SKM-1 (cell line): ENCODE measurements around the gene RFC5.

ENCODE experiments used
- DNase-seq: peaks from one replicate; lab custom pipeline; 2025; ENCODE audit not compliant: unreplicated experiment; lab: John Stamatoyannopoulos, UW

Gene RFC5

DNA sequence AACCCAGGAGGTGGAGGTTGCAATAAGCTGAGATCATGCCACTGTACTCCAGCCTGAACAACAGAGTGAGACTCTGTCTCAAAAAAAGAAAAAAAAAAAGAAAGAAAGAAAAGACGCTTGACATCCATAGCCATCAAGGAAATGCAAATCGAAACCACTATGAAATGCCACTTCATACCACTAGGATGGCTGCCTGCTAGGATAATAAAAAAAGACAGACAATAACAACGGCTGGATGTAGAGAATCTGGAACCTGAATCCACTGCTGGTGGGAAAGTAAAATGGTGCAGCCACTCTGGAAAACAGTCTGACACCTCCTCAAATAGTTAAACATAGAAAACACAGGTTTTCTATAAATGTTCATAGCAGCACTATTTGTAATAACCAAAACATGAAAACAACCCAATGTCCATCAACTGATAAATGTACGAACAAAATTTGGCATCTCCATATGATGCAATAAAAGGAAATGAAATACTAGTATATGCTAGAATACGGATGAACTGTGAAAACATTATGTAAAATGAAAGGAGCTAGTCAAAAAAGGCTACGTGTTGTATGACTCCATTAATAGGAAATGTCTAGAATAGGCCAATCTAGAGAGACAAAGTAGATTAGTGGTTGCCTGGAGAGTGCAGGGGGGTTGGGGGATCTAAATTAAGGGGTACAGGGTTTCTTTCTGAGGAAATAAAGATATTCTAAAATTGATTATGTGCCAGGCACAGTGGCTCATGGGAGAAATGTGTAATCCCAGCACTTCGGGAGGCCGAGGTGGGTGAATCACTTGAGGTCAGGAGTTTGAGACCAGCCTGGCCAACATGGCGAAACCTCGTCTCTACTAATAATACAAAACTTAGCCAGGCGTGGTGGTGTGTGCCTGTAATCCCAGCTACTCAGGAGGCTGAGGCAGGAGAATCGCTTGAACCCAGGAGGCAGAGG lies 34.7 kb downstream of the RFC5 start:
- no peak for DNase-seq

DNA sequence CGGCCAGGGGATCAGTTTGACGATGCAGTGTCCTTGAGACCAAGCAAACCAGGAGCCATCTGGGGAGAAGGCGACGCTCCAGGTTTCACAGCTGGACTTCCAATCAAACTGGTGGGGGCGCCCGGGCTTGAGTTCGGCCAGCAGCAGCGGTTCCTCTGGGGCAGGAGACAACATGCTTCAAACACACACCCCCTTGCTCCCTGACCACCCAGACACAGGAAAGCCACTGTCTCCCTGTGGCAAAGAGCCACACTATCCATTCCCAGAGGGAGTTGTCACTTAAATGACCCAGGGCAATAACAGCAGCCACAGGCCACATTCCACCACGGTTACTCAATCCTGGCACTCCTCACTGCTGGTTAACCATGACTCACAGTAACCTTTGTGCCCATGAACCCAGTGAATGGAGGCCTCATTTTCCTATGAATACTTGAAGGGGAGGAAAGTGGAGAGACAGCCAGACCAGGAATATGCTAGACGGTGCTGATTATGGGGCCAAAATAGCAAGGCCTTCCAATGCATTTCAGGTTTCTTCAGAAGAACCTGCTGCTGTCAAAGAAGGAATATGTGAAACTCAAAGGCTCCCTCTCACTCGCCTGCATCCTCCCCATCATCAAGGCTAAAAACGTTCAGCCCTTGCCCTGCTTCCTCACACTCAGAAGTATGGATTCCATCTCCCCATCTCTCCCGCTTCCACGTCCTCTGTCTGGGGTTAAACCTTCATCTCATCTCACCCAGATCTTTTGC lies 36.0 kb downstream of the RFC5 start:
- DNase-seq, result no peak

DNA sequence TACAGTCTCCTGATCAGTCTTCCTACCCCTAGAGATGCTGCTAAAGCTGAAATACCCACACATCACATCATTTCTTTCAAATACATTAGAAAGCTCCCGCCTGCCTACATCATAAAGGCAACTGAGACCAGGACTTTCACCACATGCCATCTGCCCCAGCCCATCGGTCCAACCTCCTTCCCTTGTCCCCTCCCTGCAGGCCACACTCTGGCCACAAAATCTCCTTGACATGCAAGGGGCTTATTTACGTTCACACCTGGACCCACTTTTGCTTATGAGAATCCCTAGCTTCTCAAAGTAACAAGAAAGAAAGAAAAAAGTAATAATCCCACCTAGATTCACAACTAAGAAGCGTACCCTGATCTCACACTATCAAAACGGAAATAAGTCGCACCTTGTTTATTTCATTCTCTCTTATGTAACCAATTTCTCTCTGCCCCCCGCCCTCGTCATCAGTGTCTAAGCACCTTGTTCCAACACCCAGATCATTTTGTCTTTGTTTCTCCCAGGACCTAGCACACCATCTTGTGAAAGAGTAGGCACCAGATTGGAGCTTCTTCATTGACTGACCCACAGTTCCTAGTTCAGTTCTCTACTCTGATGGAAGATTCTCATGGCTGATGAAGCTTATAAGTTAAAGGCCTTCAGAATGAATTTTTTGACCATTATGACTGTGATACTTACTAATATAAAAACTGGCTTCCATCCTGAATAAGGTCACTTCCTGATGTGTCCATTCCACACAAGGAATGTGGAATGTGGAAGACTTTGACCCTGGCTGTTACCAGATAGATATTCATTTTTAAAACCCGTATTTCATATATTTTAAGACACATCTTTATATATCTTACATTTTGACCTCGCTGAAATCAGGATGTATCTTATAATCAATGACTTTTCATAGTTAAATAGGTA lies 36.8 kb downstream of the RFC5 start:
- DNase-seq, result no peak

DNA sequence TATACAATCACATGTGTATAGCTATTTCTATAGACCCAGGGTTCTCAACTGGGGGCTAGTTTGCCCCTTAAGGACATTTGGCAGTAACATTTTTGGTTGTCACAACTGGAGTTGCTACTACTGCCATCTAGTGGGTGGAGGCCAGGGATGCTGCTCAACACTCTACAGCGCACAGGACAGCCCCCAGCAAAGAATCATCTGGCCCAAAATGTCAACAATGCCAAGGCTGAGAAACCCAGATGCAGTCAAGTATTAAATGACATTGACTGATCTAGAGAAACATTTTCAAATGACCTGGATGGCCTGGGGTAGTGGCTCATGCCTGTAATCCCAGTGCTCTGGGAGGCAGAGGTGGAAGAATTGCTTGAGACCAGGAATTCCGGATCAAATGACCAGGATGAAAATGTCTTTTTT lies 38.6 kb downstream of the RFC5 start:
- no peak for DNase-seq

DNA sequence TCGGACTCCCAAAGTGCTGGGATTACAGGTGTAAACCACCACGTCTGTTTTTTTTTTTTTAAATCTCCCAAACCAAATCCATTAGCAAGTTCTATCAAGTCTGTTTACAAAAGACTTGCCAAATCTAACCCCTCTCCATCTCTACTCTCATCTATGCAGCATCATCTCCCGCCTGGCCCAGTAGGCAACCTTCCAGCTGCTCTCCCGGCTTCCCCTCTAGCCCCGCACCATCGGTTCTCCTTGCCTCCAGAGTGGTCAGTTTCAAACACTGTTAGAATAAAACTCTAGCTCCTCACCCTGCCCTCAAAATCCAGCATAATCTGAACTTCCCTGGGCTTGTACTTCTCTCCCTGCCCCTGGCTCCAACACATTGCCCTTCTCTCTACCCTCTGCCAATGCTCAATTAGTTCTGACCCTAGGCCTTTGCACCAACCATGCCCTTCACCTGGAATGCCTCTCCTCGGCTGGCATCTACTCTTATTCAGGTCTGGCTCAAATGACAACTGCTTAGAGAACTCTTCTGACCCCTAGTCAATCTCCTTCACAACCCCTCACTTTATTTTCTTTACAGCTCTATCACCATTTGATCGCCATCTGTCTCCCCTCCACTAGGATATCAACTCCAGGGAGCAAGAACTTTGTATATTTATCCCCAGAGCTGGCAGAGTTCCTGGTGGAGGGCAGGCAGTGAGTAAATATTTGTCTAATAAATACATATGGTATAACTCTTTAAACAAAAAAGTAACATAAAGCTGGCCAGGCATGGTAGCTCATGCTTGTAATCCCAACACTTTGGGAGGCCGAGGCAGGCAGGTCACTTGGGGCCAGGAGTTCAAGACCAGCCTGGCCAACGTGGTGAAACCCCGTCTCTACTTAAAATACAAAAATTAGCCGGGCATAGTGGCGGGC lies 39.6 kb downstream of the RFC5 start:
- no peak for DNase-seq

DNA sequence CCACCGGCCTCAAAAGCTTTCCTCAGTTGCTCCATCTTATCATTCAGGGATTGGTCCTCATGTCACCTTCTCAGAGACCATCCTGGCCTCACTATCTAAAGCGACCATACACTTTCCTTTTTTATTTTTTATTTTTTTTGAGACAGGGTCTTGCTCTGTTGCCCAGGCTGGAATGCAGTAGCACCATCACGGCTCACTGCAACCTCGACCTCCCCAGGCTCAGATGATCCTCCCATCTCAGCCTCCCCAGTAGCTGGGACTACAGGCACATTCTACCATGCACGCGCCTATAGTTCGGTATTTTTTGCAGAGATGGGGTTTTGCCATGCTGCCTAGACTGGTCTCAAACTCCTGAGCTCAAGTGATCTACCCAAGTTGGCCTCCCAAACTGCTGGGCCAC lies 41.7 kb downstream of the RFC5 start:
- no peak for DNase-seq

DNA sequence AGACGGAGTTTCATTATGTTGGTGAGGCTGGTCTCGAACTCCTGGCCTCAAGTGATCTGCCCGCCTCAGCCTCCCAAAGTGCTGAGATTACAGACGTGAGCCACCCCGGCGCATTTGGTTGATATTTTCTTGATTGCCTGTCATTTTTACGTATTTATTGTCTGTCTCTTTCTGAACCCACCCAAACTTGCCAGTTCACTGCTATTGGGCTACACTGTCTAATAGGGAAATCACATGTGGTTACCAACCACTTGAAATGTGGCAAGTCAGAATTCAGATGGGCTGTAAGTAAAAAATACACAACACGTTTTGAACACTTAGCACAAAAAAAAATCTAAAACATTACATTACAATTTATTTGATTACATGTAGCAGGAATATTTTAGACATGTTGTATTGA lies 42.4 kb downstream of the RFC5 start:
- no peak for DNase-seq

DNA sequence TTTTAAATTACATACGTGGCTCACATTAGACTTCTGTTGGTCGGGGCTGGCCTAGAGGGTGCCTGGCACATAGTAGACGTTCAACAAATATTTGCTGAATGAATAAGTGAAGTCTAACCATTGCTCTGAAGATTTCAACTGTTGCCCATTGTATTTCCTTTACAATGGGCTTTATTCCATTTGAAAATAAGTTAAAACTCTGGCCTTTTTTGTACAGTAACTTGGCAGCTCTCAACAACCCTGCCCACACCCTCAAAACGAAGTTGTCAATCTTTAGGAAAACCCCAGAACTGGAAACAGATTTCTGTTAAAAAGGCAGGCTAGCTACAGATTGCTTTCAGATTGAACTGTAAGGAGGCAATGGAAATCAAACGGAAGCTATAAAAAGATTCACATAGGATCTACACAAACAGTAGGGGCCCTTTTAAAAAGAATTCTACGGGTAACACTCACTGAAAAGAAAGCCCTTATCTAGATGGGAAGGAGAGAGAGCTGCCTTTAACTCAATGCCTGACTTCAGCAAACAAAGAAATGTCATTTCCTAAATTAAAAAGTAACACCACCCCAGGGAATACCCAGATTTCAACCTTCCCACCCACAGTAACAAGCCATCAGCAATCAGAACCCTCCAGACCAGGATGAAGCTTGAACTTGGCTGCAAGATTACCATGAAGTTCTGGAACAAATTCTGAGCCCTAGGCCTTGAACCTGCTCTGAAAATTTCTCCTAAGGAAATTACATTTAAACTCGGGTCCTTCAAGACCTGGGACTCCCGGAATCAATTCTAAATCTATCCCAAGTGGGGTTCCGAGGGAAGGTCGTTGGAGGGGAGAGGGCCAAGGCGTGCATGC lies 43.1 kb downstream of the RFC5 start:
- no peak for DNase-seq

DNA sequence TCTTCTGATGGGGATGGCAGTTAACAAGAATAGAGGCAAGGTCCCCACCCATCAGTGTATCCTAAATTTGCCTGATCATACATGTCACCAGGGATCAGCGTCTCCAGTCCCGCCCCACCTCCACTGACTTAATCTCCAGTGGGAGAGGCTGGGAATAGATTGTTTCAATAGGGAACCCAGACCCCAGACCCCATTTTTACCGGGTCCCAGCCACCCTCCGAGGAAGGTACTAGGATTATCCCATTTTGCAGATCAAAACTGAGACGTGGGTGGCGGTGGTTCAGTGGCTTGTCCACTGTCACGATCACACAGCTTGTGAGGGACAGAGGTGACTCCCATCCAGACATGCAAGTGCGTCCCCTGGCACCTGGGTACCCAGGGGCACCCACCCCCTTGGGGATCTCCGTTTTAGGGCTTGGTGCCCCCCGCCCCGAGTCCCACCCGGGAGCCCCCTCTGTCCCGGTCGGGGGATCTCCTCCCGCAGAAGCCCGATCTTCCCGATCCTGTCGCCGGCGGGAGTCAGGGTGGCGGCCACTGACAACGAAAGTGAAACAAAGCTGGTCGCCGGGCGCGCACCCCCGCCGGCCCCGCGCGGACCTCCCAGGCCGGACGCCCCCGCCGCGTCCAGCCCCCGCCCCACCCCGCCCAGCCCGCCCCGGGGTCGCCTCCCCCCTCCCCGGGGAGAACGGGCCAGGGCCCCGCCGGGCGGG lies 44.0 kb downstream of the RFC5 start:
- no peak for DNase-seq

DNA sequence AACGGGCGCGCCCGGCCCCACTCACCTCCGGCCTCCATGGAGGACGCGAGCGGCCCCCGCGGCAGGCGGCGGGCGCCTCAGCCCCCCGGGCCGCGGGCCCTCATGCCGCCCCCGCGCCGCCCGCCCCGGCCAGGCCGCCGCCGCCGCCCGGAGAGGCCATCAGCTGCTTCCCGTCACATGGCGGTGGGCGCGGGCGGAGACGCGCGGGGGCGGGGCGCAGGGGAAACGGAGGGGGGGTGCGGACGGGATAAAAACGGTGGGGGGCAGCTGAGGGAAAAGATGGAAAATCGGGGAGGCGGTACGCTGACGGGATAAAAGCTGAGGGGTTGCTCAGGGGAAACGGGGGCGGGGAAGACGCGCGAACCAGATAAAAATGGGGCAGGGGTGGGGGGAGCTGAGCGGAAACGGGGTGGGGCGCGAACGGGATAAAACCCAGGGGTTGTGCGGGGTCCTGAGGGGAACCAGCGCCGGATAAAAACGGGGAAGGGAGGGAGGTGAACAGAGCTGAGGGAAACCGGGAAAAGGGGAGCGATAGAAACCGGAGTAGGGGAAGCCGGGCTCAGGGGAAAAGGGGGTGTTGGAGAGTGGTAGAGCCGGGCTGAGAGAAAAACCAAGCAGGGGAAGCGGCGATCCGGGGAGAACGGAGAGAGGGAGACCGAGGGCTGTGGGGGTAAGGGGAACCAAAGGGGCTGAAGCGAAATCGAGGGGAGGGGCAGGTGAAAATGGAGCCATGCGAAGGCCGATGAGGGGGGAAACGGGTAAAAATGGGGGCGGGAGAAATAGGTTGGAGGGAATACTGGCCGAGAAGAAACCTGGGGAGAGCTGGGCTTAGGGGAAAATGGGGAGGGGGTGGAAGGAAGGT lies 44.7 kb downstream of the RFC5 start, which contains the start of gene WSB2:
Gene WSB2, minus strand, starts transcription at position 169 of the 862 bp plus-strand sequence. Its CDS starts 131 bp downstream, at position 38.
- no peak for DNase-seq

DNA sequence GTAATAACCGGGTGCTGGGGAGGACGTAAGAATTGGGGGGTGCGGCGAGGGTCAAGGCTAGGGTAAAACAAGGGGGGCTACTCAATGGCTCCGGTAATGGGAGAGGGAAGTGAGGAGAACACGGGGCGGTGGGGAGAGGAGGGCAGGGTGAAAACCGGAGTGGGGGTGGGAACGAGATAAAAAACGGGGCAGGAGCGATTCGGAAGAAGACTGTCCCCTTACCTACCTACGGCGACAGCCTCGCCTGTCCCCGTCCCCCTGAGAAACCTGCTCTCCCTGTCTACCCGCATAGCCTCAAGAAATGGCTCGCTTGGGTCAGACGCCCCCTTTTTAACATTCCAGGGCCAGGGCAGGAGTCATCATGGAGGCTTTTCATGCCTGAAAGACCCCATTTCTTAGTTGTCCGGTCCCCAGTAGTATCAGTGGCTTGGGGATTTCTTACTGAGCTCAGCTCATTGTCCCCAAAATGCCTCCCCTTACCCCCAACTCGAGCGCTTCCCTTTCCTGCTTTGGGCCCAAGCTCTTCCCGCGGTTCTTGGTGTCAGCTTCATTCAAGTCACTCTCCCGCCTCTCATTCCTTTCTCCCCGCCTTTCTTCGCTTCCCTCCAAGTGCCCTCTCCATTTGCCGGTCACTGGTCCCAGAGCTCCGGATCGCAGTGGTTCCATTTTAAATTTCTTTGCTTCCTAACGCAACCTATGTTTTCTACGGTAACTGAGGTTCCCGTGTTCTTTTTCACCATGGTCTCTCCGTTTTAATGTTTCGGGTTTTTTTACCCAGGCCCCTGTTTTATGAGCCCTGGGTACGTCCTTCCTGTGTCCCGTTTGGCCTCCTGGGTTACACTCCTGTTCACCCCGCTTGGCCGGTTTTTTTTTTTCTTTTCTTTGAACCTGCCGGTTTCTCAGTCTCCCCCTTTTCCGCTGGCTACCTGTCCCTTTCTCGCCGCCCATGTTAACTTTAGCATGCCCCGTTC lies 45.7 kb downstream of the RFC5 start:
- no peak for DNase-seq

DNA sequence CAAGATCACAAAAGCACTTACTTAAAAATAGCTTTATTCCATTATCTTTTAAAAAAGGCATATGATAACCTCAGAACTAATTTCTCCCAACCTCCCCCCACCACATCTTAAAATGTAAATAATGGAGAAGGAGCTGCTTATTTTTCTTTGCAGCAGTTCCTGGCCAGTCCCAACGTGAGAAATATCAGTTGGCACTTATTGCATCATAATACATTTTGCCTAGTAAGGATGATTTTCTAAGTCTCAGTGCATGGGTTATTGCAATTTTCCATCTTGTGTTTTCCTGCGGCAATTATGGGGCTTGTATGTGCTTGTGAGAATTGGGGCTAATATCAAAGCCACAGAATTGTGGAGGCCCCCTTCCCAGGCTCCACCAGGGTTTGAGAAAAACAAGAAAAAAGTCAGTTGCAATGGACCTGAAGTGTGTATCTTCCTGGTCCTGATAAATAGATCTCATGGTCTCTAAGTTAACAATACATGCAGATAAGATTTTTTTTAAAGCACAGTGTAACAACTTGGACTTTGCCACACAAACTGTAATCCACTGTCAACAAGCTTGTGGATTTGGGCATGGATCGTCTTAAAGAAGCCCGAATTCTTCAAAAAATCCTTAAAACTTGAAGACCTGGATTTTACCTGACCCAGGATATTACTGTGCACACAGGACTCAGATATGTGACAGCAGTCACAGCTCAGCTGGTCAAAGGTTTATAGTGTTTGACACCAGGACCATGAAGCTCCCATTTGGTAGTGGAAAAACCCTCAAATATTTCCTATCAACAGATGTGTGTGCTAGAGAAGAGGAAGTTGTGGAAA lies 47.3 kb downstream of the RFC5 start:
- no peak for DNase-seq

DNA sequence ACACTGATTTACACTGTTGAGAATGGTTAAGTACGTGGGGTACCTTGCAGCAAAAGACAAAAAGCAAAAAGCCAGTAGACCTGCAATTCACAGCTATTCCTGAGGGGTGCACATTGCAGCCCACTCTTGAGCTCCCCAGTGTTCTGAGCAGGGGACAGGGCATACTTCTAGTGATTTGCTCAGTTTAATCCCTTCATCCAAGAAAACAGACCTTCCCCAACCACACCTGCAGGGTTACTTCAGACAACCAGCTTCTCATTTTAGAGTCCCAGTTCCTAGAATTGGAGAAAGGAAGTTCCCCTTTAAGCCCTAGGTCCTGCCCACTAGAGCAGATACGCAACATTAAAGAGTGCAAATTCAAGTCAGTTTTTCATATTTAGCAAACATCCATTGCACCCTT lies 48.1 kb downstream of the RFC5 start:
- no peak for DNase-seq

DNA sequence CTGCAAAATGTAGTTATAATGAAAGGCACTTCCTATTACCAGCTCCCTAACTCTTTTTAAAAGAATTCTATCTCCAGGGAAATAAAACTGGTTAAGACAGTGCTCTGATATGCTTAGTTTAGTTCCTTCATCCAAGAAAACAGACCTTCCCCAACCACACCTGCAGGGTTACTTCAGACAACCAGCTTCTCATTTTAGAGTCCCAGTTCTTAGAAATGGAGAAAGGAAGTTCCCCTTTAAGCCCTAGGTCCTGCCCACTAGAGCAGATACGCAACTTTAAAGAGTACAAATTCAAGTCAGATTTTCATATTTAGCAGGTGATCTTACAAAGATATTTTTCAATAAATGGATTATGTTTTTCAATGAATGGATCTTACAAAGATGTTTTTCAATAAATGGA lies 48.9 kb downstream of the RFC5 start:
- no peak for DNase-seq

DNA sequence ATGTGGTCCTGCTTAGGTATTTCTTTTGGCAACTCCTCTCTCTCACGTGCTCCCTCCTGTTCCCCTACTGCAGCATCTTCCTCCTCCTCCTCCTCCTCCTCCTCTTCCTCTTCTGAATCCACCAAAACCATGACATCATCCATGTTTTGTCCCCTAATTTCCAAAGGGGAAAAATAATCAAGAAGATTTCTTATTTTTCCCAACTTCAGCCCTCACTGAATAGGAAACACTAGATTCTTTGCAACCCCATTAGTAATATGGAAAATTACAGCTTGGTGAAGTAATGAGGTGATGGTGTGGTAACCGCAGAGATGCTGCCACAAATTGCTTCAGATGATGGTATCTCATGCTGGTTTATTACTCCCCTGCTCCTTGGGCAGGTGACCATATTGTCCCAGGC lies 51.9 kb downstream of the RFC5 start:
- DNase-seq, result no peak

DNA sequence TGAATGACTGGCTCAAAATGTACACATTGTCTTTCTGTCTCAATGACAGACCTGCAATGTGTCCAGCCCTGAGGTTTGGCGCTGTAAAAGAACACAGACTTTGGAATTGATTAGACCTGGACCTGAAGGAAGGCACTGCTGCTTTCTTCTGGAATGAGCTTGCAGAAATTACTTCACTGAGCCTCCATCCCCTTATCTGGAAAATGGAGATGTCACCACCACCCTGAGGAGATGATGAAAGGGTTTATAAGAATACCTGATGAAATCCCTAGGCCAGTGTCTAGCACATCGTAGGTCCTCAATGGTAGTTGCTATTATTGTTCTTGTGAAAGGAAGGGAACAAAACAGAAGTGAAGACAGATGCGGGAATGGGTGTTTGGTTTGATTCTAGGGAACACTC lies 54.1 kb downstream of the RFC5 start:
- DNase-seq, result no peak
